Stimulated activated CD4-positive, alpha-beta T cell treated with anti-CD3 and anti-CD28 coated beads, TNF-alpha, amount 100 ng/mL, for 1 hour (primary cell): ENCODE data around the gene MBNL1.

Source experiments
- DNase-seq, 3 donors: peaks; one replicate each; pipeline ENCODE4 v3.0.0-alpha.2; 2020; ENCODE audit warnings: low read depth in 3 of 3, low spot score in 1 of 3

Gene MBNL1

DNA sequence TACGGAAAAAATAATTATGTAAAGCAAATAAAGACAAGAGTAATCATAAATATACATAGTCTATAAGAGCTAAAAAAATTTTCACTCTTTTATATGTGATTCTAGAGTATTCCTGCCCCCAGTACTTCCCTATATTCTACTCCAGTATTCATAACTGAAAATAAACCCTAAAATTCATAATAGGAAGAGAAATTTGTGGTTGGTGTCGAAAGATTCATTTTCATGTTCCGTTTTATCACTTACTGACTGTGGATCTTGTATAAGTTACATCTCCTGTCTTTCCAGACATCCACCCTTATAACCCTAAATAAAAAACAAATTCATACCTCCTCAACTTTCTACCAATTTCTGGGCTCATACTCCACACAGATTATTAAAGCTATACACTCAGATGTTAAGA lies 16.0 kb upstream of the MBNL1 start:
- DNase-seq, result no peak

DNA sequence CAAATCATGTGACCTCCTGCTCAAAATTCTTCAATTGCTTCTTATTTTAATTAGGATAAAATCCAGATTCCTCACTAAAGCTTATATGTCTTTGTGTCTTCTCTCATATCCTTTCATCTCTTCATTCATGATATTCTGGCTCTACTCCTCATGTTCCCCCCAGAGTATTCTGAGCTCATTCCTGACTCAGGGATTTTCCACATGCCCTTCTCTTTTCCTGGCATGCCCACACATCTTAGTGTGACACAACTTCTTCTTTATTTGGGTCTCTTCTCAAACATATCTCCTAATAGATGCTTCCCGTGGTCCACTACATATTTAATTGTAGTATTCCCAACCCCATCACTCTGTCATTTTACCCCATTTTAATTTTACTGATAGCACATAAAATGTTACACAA lies 15.2 kb upstream of the MBNL1 start:
- no peak for DNase-seq

DNA sequence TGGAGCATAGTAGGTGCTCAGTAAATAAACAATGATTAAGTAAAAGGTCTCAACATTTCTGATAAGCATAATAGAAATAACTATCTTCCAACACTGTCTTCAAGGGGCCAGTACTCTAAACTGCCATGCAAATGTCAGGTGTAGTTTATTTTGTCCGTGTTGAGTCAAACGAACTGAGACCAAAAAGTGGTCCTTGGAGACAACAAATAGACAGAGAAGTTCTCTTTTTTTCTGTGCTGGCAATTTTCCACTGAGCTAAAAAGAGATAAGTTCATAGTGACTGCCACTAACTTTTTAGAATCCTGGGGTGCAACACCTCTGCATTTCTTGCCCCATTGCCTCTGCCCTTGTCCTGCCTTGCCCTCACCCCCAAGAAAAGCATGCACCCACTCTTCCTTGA lies 14.7 kb upstream of the MBNL1 start:
- no peak for DNase-seq

DNA sequence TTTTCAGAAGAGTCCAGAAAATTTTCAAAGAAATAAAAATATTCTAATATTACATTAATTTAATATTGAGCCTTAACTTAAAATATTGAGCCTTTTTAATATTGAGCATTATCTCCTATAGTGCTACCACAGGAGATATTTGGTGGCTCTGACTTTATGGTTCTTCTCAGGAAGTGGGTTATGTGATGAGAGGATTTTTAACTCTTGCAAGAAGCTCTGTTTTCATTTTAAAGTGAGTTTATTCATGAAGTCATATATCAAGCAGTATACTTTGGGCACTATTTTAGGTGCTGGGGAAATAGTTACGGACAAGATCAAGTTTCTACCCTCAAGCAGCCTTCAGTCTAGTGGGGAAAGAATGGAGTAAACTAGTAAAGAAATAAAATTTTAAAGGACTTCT lies 13.4 kb upstream of the MBNL1 start:
- DNase-seq, result no peak

DNA sequence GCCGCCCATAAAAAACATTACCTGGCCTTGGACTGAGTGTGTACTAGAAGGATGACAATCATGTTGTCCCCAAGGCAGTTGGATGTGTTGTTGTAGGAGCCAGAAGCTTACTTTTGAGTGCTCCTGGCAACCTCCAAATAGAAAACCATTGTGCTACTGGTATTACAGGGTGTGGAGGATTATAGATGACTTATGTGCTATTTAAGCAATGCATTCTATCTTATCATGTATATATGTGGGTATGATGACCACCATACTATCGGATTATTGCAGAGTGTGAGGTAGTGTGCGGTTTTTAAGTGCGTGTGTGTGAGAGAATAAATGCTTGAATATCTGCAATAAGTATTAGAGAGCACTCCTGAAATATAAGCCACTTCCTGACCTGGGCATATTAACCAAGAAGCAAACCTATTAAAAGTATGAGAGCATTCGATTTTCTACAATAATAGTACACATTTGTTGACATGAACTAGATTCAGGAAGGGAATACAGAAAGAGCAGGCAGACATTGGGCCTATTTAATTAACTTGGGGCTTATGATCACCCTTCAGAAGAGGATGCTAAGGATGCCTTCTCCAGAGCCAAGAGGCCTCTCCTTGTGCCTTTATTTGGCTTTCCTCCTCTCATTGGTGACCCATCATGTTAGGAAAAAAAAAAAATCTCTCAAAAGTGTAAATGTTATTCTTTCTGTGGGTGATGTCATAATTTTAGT lies 11.7 kb upstream of the MBNL1 start:
- DNase-seq, result no peak

DNA sequence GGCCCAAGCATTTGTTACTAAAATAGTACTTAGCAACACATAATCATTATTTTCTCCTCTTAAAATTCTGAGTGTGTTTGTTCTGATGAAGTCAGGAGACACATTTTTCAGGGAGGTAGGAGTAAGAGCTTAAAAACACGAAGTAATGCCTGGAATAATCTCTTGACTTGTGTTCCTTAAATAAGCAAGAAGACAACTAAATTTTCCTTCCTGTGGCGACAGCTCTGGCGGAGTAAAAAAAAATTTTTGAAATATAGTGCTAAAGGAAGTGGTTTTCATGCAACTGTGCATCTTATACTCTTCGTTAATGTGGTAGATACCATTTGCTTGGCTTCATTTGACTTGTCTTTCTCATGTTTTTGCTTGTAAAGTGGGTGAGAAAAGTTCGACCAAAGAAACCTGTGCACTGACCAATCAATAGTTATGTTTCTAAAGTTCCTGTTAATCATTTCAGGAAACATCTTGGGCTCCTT lies 11.1 kb upstream of the MBNL1 start:
- DNase-seq, result no peak

DNA sequence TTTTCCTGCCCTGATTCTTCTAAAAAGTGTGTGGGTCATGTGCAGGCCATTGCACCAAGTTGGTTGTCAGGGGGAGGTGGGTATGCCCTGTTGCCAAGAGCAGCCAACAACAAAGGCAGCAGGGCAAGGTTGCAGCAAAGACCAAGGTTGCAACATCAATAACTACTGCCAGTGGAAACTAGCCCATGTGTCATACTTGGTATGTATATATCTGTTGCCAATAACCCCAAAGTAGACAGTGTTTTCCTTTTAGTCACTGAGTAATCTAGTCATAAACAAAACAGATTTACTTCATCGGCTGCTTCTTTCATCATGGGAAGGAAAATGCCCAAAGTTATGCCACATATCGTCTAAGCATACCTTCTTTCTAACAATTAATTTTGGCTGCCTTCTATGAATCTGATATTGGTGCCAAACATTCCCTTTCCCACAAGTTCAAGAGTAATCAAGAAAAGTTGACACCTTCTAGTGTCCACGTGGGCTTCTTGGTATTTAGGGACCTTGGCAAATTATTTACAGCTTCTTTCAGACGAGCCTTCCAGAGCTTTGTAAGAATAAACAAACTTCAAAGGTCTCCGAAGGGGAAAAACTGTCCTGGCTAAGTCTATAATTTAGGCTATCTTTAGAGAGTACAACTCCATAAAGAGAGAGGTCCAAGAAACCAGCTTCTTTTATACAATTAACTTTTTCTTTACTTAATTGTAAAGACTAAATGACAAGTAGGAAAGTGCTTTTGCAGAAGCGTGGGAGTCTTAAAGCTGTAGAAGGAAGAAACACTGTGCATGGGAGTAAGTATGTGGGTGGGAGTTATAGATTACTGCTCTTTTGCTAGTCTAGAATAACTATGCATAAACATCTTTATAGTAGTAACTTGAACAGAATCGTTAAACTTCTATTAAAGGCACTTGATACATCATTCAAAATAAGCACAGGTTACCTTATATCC lies 10.0 kb upstream of the MBNL1 start:
- peak in 2 of 3 donors; percentile 29 to 46 for DNase-seq

DNA sequence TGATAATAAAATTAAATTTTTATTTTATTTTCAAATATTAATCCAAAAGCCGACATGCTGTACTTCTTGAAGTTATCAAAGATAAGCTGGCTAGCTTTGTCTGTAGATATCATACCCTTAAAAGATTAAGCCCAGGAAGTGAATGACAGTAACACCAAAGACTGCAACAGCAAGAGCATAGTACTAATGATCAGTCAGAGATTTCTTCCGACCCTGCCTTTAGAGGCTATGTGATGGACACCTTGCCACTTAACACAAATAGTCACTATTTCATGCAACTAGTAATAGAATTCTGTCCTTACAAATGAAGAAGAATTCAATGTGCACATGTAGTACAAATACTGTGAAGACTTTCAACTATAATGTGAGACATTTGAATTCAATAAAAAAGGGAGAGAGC lies 9.3 kb upstream of the MBNL1 start:
- no peak for DNase-seq

DNA sequence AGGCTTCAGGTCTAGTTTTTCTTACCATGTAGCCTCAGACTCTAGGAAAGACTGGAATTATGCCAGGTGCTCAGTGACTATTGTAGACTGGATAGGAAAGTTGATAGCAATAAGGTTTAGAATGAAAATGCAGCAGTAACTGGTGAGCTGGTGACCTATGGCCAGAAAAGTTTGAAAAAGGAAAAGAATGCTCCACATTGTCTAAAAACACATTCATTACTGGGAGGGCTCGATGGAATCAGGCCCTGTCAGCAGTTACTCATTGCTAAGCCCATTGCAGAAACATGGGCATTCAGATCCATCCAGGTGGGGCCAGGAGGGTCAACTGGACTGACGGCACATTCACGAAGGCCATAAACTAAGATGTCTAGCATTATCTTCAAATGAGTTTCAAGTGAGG lies 8.7 kb upstream of the MBNL1 start:
- DNase-seq, result no peak

DNA sequence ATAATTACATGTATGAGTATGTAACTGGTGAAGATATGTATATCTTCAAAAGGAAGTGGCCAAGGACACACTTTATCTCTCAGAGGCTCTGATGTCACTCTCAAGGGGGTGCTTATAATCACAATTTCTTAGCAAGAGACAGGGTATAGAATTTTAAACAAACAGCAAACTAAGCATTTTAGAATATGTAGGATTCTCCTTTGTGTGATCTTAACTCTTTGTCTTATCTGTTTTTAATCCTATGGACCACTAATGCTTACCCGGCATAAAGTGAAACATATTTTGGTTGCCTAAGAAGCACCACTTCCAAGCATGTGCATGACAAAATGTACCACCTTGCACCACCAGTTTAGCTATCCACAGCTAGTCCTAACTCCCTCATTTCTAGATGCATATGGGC lies 8.2 kb upstream of the MBNL1 start:
- no peak for DNase-seq

DNA sequence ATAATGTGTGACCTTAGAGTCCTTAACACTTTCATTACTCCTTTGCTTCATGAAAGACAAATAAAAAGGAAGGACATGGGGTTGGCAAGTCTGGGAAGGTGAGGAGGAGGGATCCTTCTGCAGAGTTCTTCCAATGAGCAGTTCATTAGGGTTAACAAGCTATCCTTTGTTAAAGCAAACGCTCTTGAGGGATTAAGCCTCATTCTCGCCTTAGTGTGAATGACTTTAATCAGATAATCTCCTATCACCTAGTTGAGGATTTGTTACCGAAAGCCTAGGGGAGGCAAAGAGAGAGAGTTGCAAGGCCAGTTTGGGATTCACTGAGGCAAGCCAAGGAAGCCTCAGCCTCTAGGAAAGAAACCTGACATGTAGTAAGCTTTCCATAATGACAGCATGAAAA lies 7.4 kb upstream of the MBNL1 start:
- no peak for DNase-seq

DNA sequence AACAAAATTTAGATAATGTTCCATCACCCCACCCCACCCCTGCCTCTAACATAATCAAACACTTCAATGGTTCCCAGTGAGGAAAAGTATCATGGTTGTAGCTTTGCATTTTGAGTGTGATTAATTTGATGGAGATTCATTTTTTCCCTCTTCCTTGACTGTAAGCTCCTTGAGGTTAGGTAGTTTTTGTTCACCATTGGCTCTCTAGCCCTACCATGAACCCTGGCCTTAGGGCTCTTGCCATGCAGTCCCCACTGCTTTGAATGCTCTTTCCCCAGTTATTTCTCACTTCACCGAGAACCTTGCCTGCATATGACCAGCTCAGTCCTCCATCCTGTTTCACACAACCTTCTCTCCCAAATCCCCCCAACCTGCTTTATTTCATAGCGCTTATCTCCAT lies 5.0 kb upstream of the MBNL1 start:
- no peak for DNase-seq

DNA sequence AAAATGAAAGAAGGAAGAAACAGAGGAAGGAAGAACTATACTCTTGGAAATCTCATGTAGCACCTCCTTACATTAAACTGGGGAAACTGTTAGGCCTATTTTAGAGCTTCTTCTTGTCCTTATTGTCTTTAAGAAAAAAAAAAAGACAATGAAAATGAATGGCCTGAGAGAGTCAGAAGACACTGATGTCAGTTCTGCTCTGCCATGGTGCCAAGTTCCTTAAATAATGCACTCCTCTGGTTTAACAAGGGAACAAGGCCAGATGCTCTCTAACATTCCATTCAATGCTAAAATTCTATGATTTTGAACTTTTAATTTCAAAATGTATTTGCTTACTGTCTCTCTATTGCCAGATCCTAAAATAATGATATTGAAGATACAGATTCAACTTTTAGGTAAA lies 4.4 kb upstream of the MBNL1 start:
- DNase-seq, result no peak

DNA sequence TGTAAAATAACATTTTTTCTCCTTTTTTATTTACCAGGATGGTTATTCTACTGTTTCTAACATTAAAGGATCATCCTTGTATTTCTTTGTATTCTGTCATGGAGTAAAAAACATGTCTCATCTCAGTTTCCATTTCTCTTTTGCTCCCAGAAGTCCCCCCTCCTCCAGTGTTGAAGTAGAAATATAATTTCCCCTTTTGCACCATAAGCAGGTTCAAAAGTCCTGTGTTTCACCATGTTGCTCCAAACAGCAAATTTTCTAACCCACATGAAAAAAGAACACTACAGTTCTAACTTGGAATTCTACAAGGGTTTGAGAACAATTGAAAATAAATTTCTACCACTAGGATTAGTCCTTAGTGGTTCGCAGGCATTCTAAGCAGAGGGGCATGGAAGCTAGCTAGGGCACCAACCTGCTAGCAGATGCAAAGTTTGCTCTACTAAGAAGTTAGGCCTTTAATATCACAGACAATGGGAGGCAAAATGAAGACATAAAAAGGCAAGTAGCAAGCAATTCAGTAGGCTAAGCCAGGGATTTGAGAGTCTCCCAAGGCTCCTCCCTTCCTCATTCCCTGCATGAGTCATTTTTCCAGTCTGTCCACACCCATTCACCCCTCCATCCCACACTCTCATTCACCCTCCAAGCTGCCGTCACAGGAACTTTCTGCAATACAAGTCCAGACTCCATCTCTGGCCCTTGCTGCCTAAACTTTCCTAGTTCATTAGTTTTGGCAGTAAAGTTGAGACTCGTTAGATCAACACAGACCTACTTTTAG lies 2.3 kb upstream of the MBNL1 start:
- DNase-seq, result no peak

DNA sequence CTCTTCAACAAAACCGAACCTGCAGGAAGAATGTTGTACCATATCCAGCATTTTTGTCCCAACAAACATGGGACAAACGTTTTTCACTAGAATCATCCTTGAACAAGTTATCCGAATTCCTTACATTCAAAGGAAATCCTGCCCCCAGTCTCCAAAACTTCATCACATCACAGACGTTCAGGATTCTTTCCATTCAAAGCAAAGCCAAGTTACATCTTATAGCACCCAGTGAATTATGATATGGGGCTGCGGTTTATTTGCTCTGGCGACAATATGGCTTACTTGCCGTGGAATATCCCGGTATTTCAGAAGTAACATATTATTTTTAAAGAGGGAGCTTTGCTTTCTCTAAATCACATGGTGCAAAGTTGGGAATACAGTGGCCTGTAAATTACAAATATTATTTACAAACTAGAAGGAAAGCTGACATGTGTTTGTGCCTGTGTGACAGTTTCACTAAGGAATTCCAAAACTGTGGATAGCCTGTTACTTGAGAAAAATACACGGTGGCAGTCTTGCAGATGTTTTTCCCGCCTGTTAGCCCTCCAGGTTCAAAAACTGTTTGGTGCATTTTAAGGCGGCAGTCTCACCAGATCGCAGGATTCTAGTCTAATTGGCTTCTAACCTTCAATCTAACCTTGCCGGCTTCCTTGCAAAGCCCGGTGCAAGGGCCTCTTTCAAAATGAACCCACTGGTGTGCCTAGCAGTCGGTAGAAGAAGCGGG lies 736 bp upstream of the MBNL1 start:
- DNase-seq, result no peak

DNA sequence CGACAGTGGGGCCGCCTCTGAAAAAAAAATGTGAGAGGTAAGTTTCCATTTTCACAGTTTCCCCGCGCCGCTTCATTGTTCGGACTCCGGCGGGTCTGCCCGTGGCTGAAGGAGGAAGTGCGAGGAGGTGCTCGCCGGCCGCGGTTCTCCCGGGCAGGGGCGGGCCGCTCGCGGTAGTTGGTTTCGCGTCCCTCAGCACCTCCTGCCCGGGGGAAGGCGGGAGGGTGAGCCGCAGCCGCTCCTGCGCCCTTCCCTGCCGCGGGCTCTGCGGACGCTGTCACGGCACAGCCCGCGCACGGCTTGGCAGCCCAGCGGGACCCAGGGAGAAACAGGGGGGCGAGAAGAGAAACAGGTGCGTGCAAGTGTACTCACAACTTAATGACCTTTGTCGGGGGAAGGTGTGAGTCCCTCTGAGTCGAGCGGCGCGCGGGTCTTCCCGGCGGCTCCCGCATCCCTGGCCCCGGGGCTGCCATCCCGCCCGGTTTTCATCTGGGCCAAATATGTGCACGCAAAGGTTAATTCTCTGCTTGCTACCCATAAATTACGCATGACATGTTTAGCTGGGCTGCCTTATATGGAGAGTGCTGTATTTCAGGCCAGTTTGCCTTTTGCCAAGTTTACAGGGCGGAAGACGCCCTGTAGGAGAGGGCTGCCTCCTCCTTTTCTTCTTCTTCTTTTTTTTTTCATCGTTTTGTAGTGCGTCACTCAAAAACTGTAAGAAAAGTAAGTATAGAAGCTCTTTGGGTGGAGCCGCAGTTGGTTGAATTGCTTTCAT lies 514 bp downstream of the MBNL1 start:
- peak in 1 of 3 donors; percentile 26 for DNase-seq

DNA sequence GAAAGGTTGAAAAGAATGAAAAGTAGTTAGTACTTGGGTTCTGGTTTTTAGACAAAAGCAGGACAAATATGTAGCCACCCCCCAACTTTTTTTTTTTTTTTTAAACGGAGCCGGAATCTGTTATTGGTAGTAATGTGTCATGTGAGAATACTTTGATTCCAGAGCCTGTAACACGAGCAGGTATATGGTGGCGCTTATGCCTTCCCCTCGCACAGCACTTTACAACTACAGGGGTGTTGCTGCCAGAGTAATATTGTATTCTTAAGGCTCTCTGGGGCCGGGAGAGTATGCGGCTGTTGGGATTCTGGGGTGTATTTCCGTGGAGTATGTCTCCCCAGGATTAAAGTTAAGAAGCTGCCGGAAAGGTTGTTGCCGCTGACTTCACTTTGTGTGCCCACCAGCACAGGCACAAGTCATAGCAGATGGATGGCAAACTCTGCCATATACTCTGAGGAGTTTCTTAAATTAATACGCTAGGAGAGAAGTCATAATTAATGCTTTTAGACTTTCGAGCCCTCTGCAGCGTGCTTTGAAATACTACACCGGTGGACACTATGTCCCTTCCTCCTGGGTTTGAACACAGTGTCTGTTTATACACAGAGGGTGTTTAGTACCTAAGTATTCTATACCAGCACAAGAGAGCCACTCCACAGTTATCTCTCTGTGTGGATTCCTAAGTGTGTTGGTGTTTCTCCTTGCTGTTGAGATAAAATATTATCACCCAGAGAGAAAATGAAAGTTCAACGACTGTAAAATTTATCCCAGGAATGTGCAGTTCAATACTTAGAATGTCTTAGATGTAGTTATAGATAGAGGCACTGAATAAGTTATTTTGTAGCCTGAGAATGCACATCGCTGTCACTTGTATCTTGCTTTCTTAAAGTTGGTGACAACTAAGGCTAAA lies 1.4 kb downstream of the MBNL1 start:
- DNase-seq, result no peak

DNA sequence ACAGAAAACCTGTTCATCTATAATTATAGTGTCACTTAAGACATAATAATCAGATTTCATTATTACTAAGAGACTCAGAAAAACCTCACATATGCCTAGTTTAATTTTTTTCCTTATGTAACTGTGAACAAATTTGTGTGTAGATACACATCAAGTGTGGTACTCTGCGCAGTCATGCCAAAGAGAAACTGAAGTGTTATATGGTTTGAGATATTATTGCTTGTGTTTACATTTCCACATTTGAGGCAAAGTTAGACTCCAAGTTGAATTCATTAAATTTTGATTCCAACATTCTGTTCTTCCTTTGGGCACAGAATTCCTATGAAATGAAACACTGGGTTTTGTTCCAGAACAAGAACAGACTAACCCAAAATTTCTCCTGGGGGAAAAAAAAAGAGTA lies 2.2 kb downstream of the MBNL1 start:
- no peak for DNase-seq
